HG03521 (cell line): ENCODE data around the gene ITGB4.

Experiments
- ATAC-seq: cut with Tn5 transposase; IDR thresholded peaks from one replicate; pipeline ENCODE4 v1.9.1; 2021; ENCODE audit warnings: mild to moderate bottlenecking, moderate library complexity; ENCODE audit not compliant: unreplicated experiment

Gene ITGB4

GRCh38 chr17:75785016-75785890 is 64.0 kb downstream of the ITGB4 start:
- ATAC-seq = peak; percentile 53

DNA sequence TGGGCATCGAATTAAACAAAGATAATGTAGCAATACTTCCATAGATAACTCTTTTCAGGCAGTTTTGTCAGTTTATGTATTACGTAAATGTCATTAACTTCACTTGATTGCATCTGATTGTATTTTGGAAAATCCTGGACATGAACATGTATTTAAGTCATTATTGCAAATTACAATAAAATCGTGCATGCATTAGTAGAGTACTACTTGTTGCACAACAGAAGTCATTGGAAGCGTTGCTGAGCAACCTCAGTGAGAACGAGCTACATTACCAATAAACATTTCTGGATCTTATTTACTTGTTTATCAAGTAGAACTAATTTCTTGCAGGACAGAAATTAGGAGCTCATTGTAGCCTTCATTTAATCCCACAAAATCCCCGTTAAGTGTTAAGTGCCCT is 70.0 kb downstream of the ITGB4 start:
- no peak for ATAC-seq

GRCh38 chr17:75793460-75793859 is 72.2 kb downstream of the ITGB4 start:
- no peak for ATAC-seq

GRCh38 chr17:75795820-75796607 is 74.8 kb downstream of the ITGB4 start:
- ATAC-seq = no peak

DNA sequence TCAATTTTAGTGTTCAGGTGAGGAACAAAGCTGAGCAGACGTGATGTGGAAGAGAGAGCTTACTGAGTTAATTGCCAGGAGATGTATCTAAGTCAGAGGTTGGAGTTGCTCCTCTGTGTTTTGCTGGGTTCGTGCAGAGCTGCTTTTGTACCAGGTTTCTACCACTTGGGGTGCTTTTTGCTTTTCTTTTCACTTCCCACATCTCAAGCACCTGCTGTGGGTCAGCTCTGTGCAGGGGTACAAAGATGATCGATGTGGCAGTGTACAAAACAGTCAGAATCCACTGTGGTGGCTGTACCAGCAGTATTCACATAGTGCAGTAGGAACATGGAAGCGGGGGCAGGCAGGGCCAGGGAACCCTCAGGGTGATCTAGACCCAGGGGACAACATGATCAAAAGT is 78.1 kb downstream of the ITGB4 start:
- ATAC-seq = no peak

DNA sequence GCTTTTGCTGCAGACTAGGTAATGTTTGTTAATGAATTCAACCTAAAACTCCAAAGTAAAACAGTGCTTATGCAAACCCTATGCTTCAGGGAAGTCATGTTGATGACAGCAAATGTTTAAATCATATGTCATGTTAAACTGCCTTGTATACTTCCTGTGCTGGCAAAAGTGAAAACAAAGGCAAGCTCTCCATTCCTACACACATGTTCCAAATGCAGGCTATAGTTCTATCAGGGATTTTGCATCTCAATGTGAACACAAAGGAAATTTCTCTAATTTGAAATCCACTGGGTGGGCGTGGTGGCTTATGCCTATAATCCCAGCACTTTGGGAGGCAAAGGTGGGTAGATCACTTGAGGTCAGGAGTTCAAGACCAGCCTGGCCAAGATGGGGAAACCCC is 82.6 kb downstream of the ITGB4 start:
- ATAC-seq = no peak

DNA sequence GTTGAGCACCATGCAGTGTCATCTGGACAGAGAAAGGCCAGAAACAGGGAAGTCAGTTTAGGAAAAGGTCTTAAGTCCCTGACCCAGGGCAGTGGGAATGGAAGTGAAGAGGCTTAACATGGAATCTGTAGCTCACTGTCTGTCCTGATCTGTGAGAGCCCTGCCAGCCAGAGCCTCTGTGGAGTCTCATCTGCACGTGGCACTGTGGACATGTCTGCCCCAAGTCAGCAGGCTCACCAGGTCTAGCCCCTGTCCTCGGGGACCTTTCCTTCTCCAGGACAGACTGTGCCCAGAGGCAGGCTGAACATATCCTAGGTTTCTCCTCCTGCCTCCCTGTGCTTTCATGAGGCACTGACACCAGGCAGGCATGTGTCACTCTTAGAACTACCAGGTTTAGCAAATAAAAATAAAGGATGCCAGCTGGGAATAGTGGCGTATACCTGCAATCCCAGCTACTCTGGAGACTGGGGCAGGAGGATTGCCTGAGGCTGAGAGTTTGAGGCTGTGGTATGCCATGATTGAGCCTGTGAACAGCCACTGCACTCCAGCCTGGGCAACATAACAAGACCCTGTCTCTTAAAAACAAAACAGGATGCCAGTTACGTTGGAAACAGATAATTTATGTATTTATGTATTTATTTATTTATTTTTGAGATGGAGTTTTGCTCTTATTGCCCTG is 85.7 kb downstream of the ITGB4 start:
- ATAC-seq = no peak
